Activated CD8-positive, alpha-beta memory T cell treated with anti-CD3 and anti-CD28 coated beads, Interleukin-2, amount 50 U/mL, for 1 hour (primary cell): Measurements from ENCODE around the gene CIT.
A peak's percentile ranks its signal among the peaks of the same experiment; 100 is the strongest.
"Not testable (repeated sequence)": the region's sequence is repeated elsewhere in the genome, so short reads cannot be mapped to it uniquely, and the experiment has no call there.

Experiments
- DNase-seq: peaks from one replicate; pipeline ENCODE4 v3.0.0-alpha.2; 2020; ENCODE audit errors: extremely low read depth

Gene CIT

GRCh38 chr12:119678459-119678858 is 198.7 kb downstream of the CIT start:
- DNase-seq: no peak

DNA sequence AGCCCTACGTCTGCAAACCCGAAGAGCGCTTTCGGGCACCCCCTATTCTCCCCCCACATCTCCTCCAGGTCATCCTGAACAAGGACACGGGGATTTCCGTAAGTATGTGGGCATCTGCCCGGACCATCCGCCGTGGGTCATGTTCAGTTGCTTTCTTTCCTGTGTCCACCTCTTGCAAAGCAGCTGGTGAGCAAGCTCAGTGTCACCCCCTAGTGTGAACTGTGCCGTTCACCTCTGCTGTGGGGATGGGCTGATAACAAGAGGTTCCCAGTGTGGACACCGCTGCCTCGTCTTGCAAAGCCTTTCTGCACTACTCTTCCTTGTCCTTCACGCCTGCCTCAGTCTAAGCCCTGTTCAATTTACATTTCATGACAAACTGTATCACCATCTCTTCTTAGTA is 200.5 kb downstream of the CIT start:
- no peak for DNase-seq

DNA sequence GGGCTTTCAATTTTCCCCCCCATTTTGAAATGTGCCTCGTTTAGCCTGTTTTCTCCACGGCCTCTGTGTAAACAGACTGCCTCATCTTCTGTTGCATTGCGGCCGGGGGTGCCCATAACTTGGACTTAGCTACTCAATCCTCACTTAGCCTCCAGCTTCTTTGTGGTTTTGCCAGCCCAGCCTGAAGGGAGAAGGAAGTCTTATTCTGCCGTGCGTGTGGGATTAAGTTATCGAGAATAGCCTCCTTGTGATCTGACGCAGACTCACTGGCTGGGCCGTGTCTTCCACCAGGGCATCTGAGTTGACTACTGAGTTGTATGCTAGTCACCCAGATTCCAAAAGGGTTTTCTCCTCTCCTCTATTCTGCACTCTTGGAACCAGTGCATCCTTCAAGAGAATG is 201.1 kb downstream of the CIT start:
- no peak for DNase-seq

- DNase-seq: no peak
Observed at GRCh38 chr12:119674560-119674959, 202.6 kb downstream of the CIT start.

GRCh38 chr12:119673634-119674033 is 203.5 kb downstream of the CIT start:
- DNase-seq: no peak

- DNase-seq: no peak
Observed at GRCh38 chr12:119672194-119672593, 204.9 kb downstream of the CIT start.

- no peak for DNase-seq
Observed at GRCh38 chr12:119671070-119671469, 206.1 kb downstream of the CIT start.

GRCh38 chr12:119669744-119670472 is 207.2 kb downstream of the CIT start:
- no peak for DNase-seq

- no peak for DNase-seq
Observed at GRCh38 chr12:119668324-119668841, 208.7 kb downstream of the CIT start.

DNA sequence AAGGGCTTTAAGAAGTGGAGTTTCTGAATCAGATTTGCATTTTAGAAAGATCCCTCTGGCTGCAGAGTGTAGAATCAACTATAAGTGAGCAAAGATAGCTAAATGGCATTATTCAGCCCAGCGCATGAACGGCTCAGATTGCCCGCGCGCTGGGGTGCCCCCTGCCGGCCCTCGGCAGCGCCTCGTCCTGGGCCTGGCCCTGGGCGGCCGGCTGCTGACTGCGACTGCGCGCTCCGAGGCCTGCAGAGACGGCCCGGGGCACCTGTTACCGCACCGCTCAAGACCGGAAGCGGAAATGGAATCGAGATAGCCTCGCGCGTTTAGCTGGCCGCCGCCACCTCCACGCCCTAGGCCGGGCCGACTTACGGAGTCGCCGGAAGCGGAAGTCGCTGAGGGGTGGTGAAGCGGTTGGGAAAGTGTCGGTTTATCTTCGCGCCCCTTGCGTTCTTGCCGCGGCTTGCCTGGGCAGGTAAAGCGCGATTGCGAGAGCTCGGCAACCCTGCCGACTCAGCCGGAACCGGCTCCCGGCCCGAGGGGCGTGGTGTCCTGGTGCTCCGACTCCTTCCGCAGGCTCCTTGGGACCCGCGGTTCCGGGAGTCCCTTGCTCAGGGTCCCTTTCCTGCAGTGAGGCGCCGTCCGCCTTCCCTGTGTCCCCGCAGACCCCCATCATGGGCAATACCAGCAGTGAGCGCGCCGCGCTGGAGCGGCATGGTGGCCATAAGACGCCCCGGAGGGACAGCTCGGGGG is 209.4 kb downstream of the CIT start, which contains the start of gene PRKAB1:
Gene PRKAB1 (plus strand): TSS at position 557 of the 747 bp plus-strand sequence. CDS start 112 bp downstream, at position 669.
- peak; percentile 85 for DNase-seq

GRCh38 chr12:119666900-119667576 is 210.1 kb downstream of the CIT start:
- no peak for DNase-seq

GRCh38 chr12:119666226-119666795 is 210.8 kb downstream of the CIT start:
- DNase-seq: no peak

GRCh38 chr12:119665164-119665929 is 211.8 kb downstream of the CIT start:
- DNase-seq: no peak

- DNase-seq: no peak
Observed at GRCh38 chr12:119664642-119665041, 212.5 kb downstream of the CIT start.

DNA sequence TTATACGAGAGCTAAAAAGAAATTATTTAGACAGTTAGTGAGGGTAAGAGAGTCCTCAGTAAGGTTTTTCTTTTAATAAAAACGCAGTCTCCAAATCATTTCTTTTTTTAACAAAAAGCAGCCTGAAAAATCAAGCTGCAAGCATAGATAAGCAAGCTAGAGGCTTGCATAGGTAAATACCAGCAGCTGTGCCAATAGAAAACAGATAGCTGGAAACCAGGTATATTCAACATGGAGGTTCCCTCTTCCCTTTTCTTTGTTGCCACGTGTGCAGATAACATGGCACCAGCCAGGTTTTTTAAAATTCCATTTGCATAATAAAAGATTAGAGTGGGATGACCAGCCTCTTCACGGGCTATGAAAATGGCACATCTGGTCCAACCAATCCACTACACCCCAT is 215.2 kb downstream of the CIT start:
- no peak for DNase-seq

DNA sequence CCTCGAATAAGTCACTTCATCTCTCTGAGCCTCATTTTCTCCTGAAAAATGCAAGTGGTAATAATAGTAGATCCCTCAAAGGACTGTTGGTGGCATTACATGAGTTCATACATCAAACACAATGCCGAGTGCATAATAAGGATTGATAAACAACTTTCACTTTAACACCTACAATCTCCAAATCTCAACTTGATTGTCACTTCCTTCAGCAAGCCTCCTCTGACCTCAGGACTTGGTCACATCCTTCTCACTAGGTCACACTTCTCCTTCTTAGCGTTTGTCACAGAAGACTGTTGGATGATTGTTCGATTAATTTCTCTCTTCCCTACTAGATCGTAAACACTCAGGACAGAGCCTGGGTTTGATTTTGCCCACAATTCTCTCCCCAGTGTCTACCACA is 217.0 kb downstream of the CIT start:
- DNase-seq: no peak

- DNase-seq: no peak
Observed at GRCh38 chr12:119659289-119659897, 217.7 kb downstream of the CIT start.

GRCh38 chr12:119658166-119658565 is 219.0 kb downstream of the CIT start:
- not testable (repeated sequence) for DNase-seq

- DNase-seq: not testable (repeated sequence)
Observed at GRCh38 chr12:119657001-119657400, 220.1 kb downstream of the CIT start.

DNA sequence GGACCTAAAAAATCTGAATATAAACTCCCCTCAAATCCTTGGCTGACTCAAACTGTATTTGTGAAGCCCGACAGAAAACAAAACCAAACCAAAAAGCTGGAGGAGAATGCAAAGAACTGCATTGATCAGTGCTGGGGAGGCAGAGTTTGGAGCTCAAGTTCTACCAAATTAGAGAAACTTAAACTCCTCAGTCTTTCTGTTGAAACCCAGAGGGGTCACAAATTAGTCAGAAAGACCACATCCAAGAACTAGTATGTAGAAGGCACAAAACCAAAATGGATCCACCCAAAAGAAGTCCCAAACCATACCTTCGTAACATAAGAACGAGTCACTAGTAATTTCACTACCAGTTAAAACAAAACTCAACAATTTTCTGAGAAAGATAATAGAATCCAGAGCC is 224.5 kb downstream of the CIT start:
- no peak for DNase-seq
